T1000 (cell line): ENCODE data around the gene FNDC3A.
"Not testable (repeated sequence)": the region's sequence is repeated elsewhere in the genome, so short reads cannot be mapped to it uniquely, and the experiment has no call there.

Source experiments
- DNase-seq: peaks from one replicate; lab custom pipeline; 2025; ENCODE audit warnings: mixed read lengths; lab: John Stamatoyannopoulos, UW

The FNDC3A gene

GRCh38 chr13:49044008-49044407 is 68.3 kb downstream of the FNDC3A start:
- no peak for DNase-seq

DNA sequence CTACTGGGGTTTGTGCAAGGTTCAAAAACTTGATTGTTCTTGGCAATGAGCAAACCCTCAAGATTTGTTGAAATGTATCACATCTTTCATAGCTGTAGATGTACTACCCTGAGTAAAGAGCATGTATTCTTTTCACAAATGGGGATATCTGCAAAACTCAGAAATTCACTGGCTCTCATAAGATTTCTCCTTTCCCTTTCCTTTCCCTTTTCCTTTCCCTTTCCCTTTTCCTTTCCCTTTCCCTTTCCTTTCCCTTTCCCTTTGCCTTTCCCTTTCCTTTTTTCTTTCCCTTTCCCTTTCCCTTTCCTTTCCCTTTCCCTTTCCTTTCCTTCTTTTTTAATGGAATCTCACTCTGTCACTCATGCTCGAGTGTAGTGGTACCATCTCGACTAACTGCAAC is 69.1 kb downstream of the FNDC3A start:
- DNase-seq = no peak

- no peak for DNase-seq
These were observed 70.3 kb downstream of the FNDC3A start for GRCh38 chr13:49046002-49046401.

- no peak for DNase-seq
These were observed 70.8 kb downstream of the FNDC3A start for GRCh38 chr13:49046519-49046918.

DNA sequence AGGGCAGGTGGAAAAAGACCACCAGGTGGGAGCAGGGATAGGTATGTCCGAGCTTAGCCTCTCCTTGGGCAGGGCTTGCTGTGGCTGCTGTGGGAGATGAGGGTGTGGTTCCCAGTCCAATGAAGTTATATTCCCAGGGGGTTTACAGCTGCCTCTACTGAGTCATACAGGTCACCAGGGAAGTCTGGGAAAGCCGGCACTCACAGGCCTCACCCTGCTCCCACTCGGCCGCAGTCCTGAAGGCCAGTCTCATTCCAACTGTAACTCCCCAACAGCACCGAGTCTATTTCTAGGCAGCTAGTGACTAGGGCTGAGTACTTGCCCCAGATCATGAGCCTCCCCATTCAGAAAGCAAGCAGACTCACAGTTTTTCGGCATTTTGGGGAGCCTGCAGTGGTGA is 77.1 kb downstream of the FNDC3A start:
- no peak for DNase-seq

- DNase-seq = no peak
These were observed 77.5 kb downstream of the FNDC3A start for GRCh38 chr13:49053215-49053614.

GRCh38 chr13:49053906-49054305 is 78.2 kb downstream of the FNDC3A start:
- DNase-seq = no peak

GRCh38 chr13:49055021-49055420 is 79.3 kb downstream of the FNDC3A start:
- no peak for DNase-seq

GRCh38 chr13:49057176-49057575 is 81.5 kb downstream of the FNDC3A start:
- DNase-seq = no peak

- no peak for DNase-seq
These were observed 83.0 kb downstream of the FNDC3A start for GRCh38 chr13:49058761-49059160.

- DNase-seq = no peak
These were observed 85.1 kb downstream of the FNDC3A start for GRCh38 chr13:49060678-49061387.

- DNase-seq = not testable (repeated sequence)
These were observed 85.7 kb downstream of the FNDC3A start for GRCh38 chr13:49061388-49061752.

GRCh38 chr13:49062297-49062896 is 86.7 kb downstream of the FNDC3A start:
- DNase-seq = no peak

DNA sequence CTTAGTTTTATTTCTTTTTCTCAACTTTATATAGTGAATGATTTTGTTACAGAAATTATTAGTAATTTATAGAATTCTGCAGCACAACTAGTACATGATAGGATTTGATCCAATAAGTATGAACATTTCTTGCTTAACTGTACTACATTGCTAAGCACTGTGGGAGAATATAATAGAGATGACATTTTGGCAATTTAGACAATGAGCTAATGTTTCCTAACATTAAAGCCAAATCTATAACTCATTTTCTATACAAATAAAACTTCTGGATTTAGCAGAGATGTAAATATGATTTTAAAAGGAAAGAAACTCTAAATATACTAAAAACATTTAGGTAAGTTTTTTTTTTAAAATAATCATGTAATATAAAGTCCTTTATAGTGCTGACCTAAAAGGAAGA is 87.3 kb downstream of the FNDC3A start:
- no peak for DNase-seq

DNA sequence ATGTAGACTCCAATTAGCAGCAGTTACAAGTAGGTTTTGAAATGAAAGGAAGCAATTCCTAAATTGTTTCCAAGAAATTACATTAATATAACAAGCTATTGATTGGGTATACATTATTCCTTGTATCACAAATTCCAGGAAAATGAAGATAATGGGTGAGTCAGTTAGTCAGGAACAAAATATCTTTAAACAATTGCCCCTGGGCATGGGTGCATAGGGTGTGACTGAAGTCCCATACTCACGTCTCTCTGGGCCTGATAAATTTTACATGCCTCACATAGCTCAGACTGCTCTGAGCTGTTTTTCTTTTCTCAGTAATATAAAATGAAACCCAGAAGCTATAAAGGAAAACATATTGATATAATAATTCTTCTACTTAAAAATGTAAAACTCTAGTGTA is 87.8 kb downstream of the FNDC3A start:
- DNase-seq = no peak

DNA sequence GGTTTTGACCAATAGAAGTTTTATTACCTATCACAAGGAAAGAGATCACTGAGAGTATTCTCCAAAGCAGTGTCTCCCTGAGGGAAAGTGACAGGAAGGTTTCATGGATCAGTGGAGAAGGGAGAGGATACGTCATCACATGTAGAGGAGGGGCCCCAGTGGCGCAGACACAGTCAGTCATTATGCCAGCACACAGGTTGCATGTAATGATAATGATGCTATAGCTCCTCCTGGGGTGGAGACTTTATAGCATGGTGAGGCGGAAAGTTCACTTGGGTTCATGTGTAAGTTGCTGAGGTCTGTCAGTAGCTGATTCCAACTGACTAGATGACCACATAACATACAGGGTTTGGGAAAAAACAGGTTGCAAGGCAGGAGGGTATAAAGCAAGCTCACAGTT is 88.8 kb downstream of the FNDC3A start:
- no peak for DNase-seq

GRCh38 chr13:49066856-49067255 is 91.1 kb downstream of the FNDC3A start:
- DNase-seq = no peak

GRCh38 chr13:49068498-49068897 is 92.8 kb downstream of the FNDC3A start:
- DNase-seq = not testable (repeated sequence)

DNA sequence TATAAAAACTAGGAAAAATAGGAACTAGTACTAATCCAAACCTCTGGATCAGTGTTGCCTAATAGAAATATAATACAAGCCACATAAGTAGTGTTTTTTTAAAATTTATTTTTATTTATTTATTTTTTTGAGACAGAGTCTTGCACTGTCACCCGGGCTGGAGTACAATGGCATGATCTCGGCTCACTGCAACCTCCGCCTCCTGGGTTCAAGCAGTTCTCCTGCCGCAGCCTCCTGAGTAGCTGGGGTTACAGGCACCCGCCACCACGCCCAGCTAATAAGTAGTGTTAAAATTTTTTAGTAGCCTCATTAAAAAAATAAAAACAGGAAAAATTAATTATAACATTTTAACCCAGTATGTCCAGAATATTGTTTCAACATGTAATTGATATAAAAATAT is 94.3 kb downstream of the FNDC3A start:
- not testable (repeated sequence) for DNase-seq

- no peak for DNase-seq
These were observed 95.7 kb downstream of the FNDC3A start for GRCh38 chr13:49071341-49071937.

- no peak for DNase-seq
These were observed 107.2 kb downstream of the FNDC3A start for GRCh38 chr13:49082653-49083536.

- no peak for DNase-seq
These were observed 109.2 kb downstream of the FNDC3A start for GRCh38 chr13:49084961-49085360.

- no peak for DNase-seq
These were observed 111.0 kb downstream of the FNDC3A start for GRCh38 chr13:49086722-49087121.
